GM23338 (cell line): Measurements from ENCODE around the gene ZNF776. TPM values are rescaled to one million over a fixed set of nuclear protein-coding genes. Genes with fewer than 3 reads are reported as not detected.

Source experiments
- polyA plus RNA-seq: library from polyadenylated mRNA; unstranded; fragments of >200 nt; fragmentation: Nextera tagmentation; extraction: Ambion mirVana; gene quantifications from 2 replicates; pipeline ENCODE4 v1.2.1, GENCODE V29; 2016
- total RNA-seq: library from RNA; depleted of rRNA; stranded (reverse); fragments of >200 nt; shearing (Covaris generic); gene quantifications from 2 replicates; pipeline ENCODE4 v1.2.3, GENCODE V29; 2014; rRNA removed

ZNF776 gene
- total and polyA plus RNA-seq, 2 experiments from 2014 or later: 5.9 to 19.4 TPM

Other genes with a start within 250 kb of the ZNF776 start
- 3.8 and 12.9 TPM in 2 replicates for gene ZNF773, start 246.9 kb upstream of the ZNF776 start, total RNA-seq
- 4.1 and 4.2 TPM in 2 replicates for gene ZNF773, start 246.9 kb upstream of the ZNF776 start, polyA plus RNA-seq
- gene ZNF549, start 219.5 kb upstream of the ZNF776 start, total RNA-seq: 10.2 and 11.6 TPM in 2 replicates
- gene ZNF549, start 219.5 kb upstream of the ZNF776 start, polyA plus RNA-seq: 3.5 and 4.3 TPM in 2 replicates
- 13.1 and 14.7 TPM in 2 replicates for gene ZNF550, start 187.0 kb upstream of the ZNF776 start, total RNA-seq
- gene ZNF550, start 187.0 kb upstream of the ZNF776 start, polyA plus RNA-seq: 4.6 and 5.7 TPM in 2 replicates
- gene ZNF416, start 167.9 kb upstream of the ZNF776 start, total RNA-seq: 8.6 and 11.9 TPM in 2 replicates
- 3.3 and 4.3 TPM in 2 replicates for gene ZNF416, start 167.9 kb upstream of the ZNF776 start, polyA plus RNA-seq
- 33.9 and 40.5 TPM in 2 replicates for gene ZIK1, start 162.7 kb upstream of the ZNF776 start, total RNA-seq
- 7.7 and 10.3 TPM in 2 replicates for gene ZIK1, start 162.7 kb upstream of the ZNF776 start, polyA plus RNA-seq
- 8.4 and 11.2 TPM in 2 replicates for gene ZNF530, start 146.9 kb upstream of the ZNF776 start, total RNA-seq
- 3.3 and 4.4 TPM in 2 replicates for gene ZNF530, start 146.9 kb upstream of the ZNF776 start, polyA plus RNA-seq
- gene ZNF134, start 132.6 kb upstream of the ZNF776 start, total RNA-seq: 55.7 and 79.6 TPM in 2 replicates
- 13.1 and 14.6 TPM in 2 replicates for gene ZNF134, start 132.6 kb upstream of the ZNF776 start, polyA plus RNA-seq
- gene ZNF211, start 113.6 kb upstream of the ZNF776 start, total RNA-seq: 13.8 and 14.2 TPM in 2 replicates
- 5.3 and 9.7 TPM in 2 replicates for gene ZNF211, start 113.6 kb upstream of the ZNF776 start, polyA plus RNA-seq
- gene ZSCAN4, start 77.9 kb upstream of the ZNF776 start, total RNA-seq: not detected in 2 replicates
- gene ZSCAN4, start 77.9 kb upstream of the ZNF776 start, polyA plus RNA-seq: not detected in 2 replicates
- gene ZNF551, start 64.8 kb upstream of the ZNF776 start, total RNA-seq: 45.7 and 51.4 TPM in 2 replicates
- gene ZNF551, start 64.8 kb upstream of the ZNF776 start, polyA plus RNA-seq: 7.8 and 8.2 TPM in 2 replicates
- 7.3 and 10.1 TPM in 2 replicates for gene ZNF154, start 37.6 kb upstream of the ZNF776 start, total RNA-seq
- gene ZNF154, start 37.6 kb upstream of the ZNF776 start, polyA plus RNA-seq: 4.4 and 5.1 TPM in 2 replicates
- gene ZNF671, start 19.2 kb upstream of the ZNF776 start, total RNA-seq: 6.6 and 6.7 TPM in 2 replicates
- gene ZNF671, start 19.2 kb upstream of the ZNF776 start, polyA plus RNA-seq: 2.9 and 3.3 TPM in 2 replicates
- gene ZNF586, start 22.9 kb downstream of the ZNF776 start, total RNA-seq: 12.5 and 16.9 TPM in 2 replicates
- gene ZNF586, start 22.9 kb downstream of the ZNF776 start, polyA plus RNA-seq: 5.2 and 7.2 TPM in 2 replicates
- gene ZNF552, start 68.1 kb downstream of the ZNF776 start, total RNA-seq: 15.7 and 18.9 TPM in 2 replicates
- gene ZNF552, start 68.1 kb downstream of the ZNF776 start, polyA plus RNA-seq: 7.7 and 11.7 TPM in 2 replicates
- 62.0 and 69.9 TPM in 2 replicates for gene ZNF587B, start 83.5 kb downstream of the ZNF776 start, total RNA-seq
- 13.7 and 16.6 TPM in 2 replicates for gene ZNF587B, start 83.5 kb downstream of the ZNF776 start, polyA plus RNA-seq
- 31.8 and 38.7 TPM in 2 replicates for gene ZNF587, start 103.0 kb downstream of the ZNF776 start, total RNA-seq
- gene ZNF587, start 103.0 kb downstream of the ZNF776 start, polyA plus RNA-seq: 12.8 and 13.6 TPM in 2 replicates
- gene ZNF814, start 142.2 kb downstream of the ZNF776 start, total RNA-seq: 75.1 and 80.4 TPM in 2 replicates
- 86.9 and 89.5 TPM in 2 replicates for gene ZNF814, start 142.2 kb downstream of the ZNF776 start, polyA plus RNA-seq
- gene ZNF417, start 169.8 kb downstream of the ZNF776 start, total RNA-seq: 16.0 and 19.4 TPM in 2 replicates
- gene ZNF417, start 169.8 kb downstream of the ZNF776 start, polyA plus RNA-seq: 4.7 and 6.0 TPM in 2 replicates
- gene ZNF418, start 188.6 kb downstream of the ZNF776 start, total RNA-seq: 13.4 and 14.4 TPM in 2 replicates
- 7.3 and 11.1 TPM in 2 replicates for gene ZNF418, start 188.6 kb downstream of the ZNF776 start, polyA plus RNA-seq
- 16.2 and 20.4 TPM in 2 replicates for gene ZNF256, start 200.9 kb downstream of the ZNF776 start, total RNA-seq
- gene ZNF256, start 200.9 kb downstream of the ZNF776 start, polyA plus RNA-seq: 5.8 and 8.8 TPM in 2 replicates
- not detected in 2 replicates for gene C19orf18, start 227.7 kb downstream of the ZNF776 start, total RNA-seq
- 0.66 and 1.0 TPM in 2 replicates for gene C19orf18, start 227.7 kb downstream of the ZNF776 start, polyA plus RNA-seq